H9 (cell line): ENCODE results near the gene TCF4. TPM values are rescaled to one million over a fixed set of nuclear protein-coding genes. Genes with fewer than 3 reads are reported as not detected.

Experiments used
- DNase-seq: peaks from one replicate; pipeline ENCODE4 v3.0.0-alpha.2; 2017
- H2AFZ ChIP-seq: one replicate; pipeline ENCODE4 v1.6.1; 2013; ENCODE audit warnings: mild to moderate bottlenecking, low read length, control low read depth, moderate library complexity
- H2AK5ac ChIP-seq: 2 replicates; pipeline ENCODE4 v1.6.1; 2013; ENCODE audit warnings: low read length, control low read depth, mixed read lengths; ENCODE audit not compliant: insufficient read length
- H2BK120ac ChIP-seq: one replicate; pipeline ENCODE4 v1.6.1; 2013; ENCODE audit warnings: low read depth, mild to moderate bottlenecking, low read length, control low read depth, inconsistent platforms; ENCODE audit not compliant: poor library complexity, severe bottlenecking
- H2BK12ac ChIP-seq: 2 replicates; pipeline ENCODE4 v1.6.1; 2013; ENCODE audit warnings: low read length, control low read depth, mixed read lengths, low read depth; ENCODE audit not compliant: insufficient read length
- H2BK15ac ChIP-seq: 2 replicates; pipeline ENCODE4 v1.6.1; 2013; ENCODE audit warnings: low read depth, low read length, control low read depth
- H2BK20ac ChIP-seq: one replicate; pipeline ENCODE4 v1.6.1; 2013; ENCODE audit warnings: low read depth, mild to moderate bottlenecking, low read length, control low read depth, inconsistent platforms; ENCODE audit not compliant: poor library complexity, severe bottlenecking
- H2BK5ac ChIP-seq: 2 replicates; pipeline ENCODE4 v1.6.1; 2013; ENCODE audit warnings: low read length, control low read depth, mixed read lengths; ENCODE audit not compliant: insufficient read length
- H3K14ac ChIP-seq: 2 replicates; pipeline ENCODE4 v1.6.1; 2013; ENCODE audit warnings: low read length, control low read depth; ENCODE audit not compliant: insufficient read depth
- H3K18ac ChIP-seq: 2 replicates; pipeline ENCODE4 v1.6.1; 2013; ENCODE audit warnings: low read depth, mild to moderate bottlenecking, mixed read lengths, low read length, control low read depth; ENCODE audit not compliant: insufficient read length
- H3K23ac ChIP-seq: 2 replicates; pipeline ENCODE4 v1.6.1; 2013; ENCODE audit warnings: low read length, control low read depth, mixed read lengths, low read depth; ENCODE audit not compliant: insufficient read length
- H3K23me2 ChIP-seq: 2 replicates; pipeline ENCODE4 v1.6.1; 2013; ENCODE audit warnings: low read depth, mild to moderate bottlenecking, mixed read lengths, low read length, control low read depth; ENCODE audit not compliant: insufficient read length, poor library complexity, severe bottlenecking
- H3K27ac ChIP-seq: 2 replicates; pipeline ENCODE4 v1.5.1; 2013; ENCODE audit warnings: low read length, control low read depth, mixed read lengths, low read depth; ENCODE audit not compliant: insufficient read length
- H3K27me3 ChIP-seq: 2 replicates; pipeline ENCODE4 v1.6.1; 2013; ENCODE audit warnings: low read length, control low read depth, inconsistent platforms; ENCODE audit not compliant: insufficient read depth
- H3K4ac ChIP-seq: 2 replicates; pipeline ENCODE4 v1.6.1; 2013; ENCODE audit warnings: low read depth, mild to moderate bottlenecking, control low read depth, inconsistent platforms, low read length, moderate library complexity
- H3K4me1 ChIP-seq: 2 replicates; pipeline ENCODE4 v1.6.1; 2013; ENCODE audit warnings: low read length, control low read depth, inconsistent platforms; ENCODE audit not compliant: insufficient read depth
- H3K4me2 ChIP-seq: 2 replicates; pipeline ENCODE4 v1.6.1; 2013; ENCODE audit warnings: low read length, control low read depth, mixed read lengths; ENCODE audit not compliant: insufficient read length, insufficient read depth
- H3K56ac ChIP-seq: 2 replicates; pipeline ENCODE4 v1.6.1; 2013; ENCODE audit warnings: low read depth, mild to moderate bottlenecking, mixed read lengths, low read length, control low read depth; ENCODE audit not compliant: insufficient read length
- H3K79me1 ChIP-seq: 2 replicates; pipeline ENCODE4 v1.6.1; 2013; ENCODE audit warnings: low read depth, mild to moderate bottlenecking, moderate library complexity, low read length, control low read depth, inconsistent platforms; ENCODE audit not compliant: insufficient read depth, poor library complexity, severe bottlenecking
- H3K79me2 ChIP-seq: 2 replicates; pipeline ENCODE4 v1.6.1; 2013; ENCODE audit warnings: low read length, control low read depth, inconsistent platforms; ENCODE audit not compliant: insufficient read depth
- H3K9ac ChIP-seq: 2 replicates; pipeline ENCODE4 v1.6.1; 2013; ENCODE audit warnings: low read length, control low read depth, mixed read lengths; ENCODE audit not compliant: insufficient read length; ENCODE audit errors: extremely low read depth
- H3K9me3 ChIP-seq: one replicate; pipeline ENCODE4 v1.6.1; 2013; ENCODE audit warnings: low read depth, low read length, inconsistent platforms; ENCODE audit not compliant: control insufficient read depth
- H3T11ph ChIP-seq: one replicate; pipeline ENCODE4 v1.6.1; 2013; ENCODE audit warnings: mild to moderate bottlenecking, low read length, control low read depth, inconsistent platforms
- H4K20me1 ChIP-seq: one replicate; pipeline ENCODE4 v1.6.1; 2013; ENCODE audit not compliant: control insufficient read depth, insufficient read length, insufficient read depth
- H4K5ac ChIP-seq: 2 replicates; pipeline ENCODE4 v1.6.1; 2013; ENCODE audit warnings: low read depth, mild to moderate bottlenecking, mixed read lengths, low read length, control low read depth; ENCODE audit not compliant: insufficient read length
- H4K8ac ChIP-seq: replicated peaks from 2 replicates; pipeline ENCODE4 v1.6.1; 2013; ENCODE audit warnings: low read length, control low read depth, mixed read lengths, low read depth; ENCODE audit not compliant: insufficient read length
- H4K91ac ChIP-seq: 2 replicates; pipeline ENCODE4 v1.6.1; 2013; ENCODE audit warnings: low read depth, mild to moderate bottlenecking, moderate library complexity, mixed read lengths, low read length, control low read depth; ENCODE audit not compliant: insufficient read length
- H3K27ac Mint-ChIP-seq, 3 experiments: 2 replicates in 2 of 3; 3 replicates in 1 of 3; pipeline ENCODE4 v1.8.0; 2020 to 2021; ENCODE audit warnings: mixed read lengths in 3 of 3, mild to moderate bottlenecking in 1 of 3, moderate library complexity in 1 of 3
- H3K27me3 Mint-ChIP-seq: 2 replicates; pipeline ENCODE4 v1.8.0; 2021; ENCODE audit warnings: low read depth, mild to moderate bottlenecking, moderate library complexity, mixed read lengths
- H3K36me3 Mint-ChIP-seq, 3 experiments: 2 replicates in 2 of 3; 3 replicates in 1 of 3; pipeline ENCODE4 v1.8.0; 2020 to 2021; ENCODE audit warnings: low read depth in 3 of 3, mixed read lengths in 3 of 3; ENCODE audit not compliant: insufficient read depth in 1 of 3
- H3K4me1 Mint-ChIP-seq, 2 experiments: 2 replicates each; pipeline ENCODE4 v1.8.0; 2020; ENCODE audit warnings: mixed read lengths in 2 of 2
- H3K4me3 Mint-ChIP-seq, 2 experiments: 2 replicates in 1 of 2; 3 replicates in 1 of 2; pipeline ENCODE4 v1.8.0; 2020 to 2021; ENCODE audit warnings: mild to moderate bottlenecking in 2 of 2, mixed read lengths in 2 of 2, moderate library complexity in 1 of 2
- H3K9me3 Mint-ChIP-seq, 2 experiments: 2 replicates in 1 of 2; 3 replicates in 1 of 2; pipeline ENCODE4 v1.8.0; 2020; ENCODE audit warnings: mild to moderate bottlenecking in 2 of 2, mixed read lengths in 2 of 2, moderate library complexity in 1 of 2
- CTCF ChIP-seq: fragments of 200-600 bp; sonication (generic); conservative IDR thresholded peaks from 3 replicates; pipeline ENCODE4 v1.8.0; 2021; ENCODE audit warnings: antibody characterized with exemption, mild to moderate bottlenecking
- WGBS: extraction: QIAGEN DNeasy Blood & Tissue Kit; methylation state at CpG from one replicate; pipeline ENCODE4 v1.1.7; 2013; ENCODE audit warnings: missing lambda C conversion rate, low lambda C conversion rate, mixed read lengths; ENCODE audit not compliant: insufficient read length; ENCODE audit errors: extremely low coverage; 5-methylcytosine and 5-hydroxymethylcytosine counted together
- total RNA-seq: library from RNA; stranded (reverse); gene quantifications from 2 replicates; pipeline ENCODE4 v1.2.1, GENCODE V29; 2021

Gene TCF4
- total RNA-seq, 1 experiment from 2014 or later = 99.4 TPM

GRCh38 chr18:55485666-55486065, 102.3 kb downstream of the TCF4 start:
- Histone ChIP-seq H2BK15ac (no peak overlapping the region), H3K14ac (no peak overlapping the region), H4K8ac (no peak overlapping the region), H3K4me2 (no peak overlapping the region), H3K4me1 (peaks cover 17% of the 10 kb centered on the region; the same call in 1 of the 2 replicates), H2AK5ac (no peak overlapping the region), H3K23me2 (no peaks in the 10 kb centered on the region), H4K91ac (no peak overlapping the region), H2BK20ac (no peak overlapping the region), H3K9me3 (no peaks in the 10 kb centered on the region), H3K27me3 (no peaks in the 10 kb centered on the region), H4K20me1 (no peaks in the 10 kb centered on the region), H4K5ac (no peak overlapping the region), H2AFZ (no peak overlapping the region), H3K23ac (no peak overlapping the region), H2BK12ac (no peak overlapping the region), H2BK120ac (no peak overlapping the region), H3K79me2 (peaks cover 15% of the 10 kb centered on the region; the same call in 1 of the 2 replicates), H3K4ac (no peak overlapping the region), H3K27ac (no peak overlapping the region), H2BK5ac (no peak overlapping the region), H3K56ac (no peak overlapping the region), H3K9ac (no peak overlapping the region), H3K18ac (no peak overlapping the region), H3T11ph (no peak overlapping the region), H3K79me1 (peaks cover 4% of the 10 kb centered on the region)
- DNase-seq = no peak
- Mint-ChIP-seq H3K27me3 (peaks cover 1% of the 10 kb centered on the region; the same call in 1 of the 2 replicates), H3K4me3 (no peak overlapping the region), H3K36me3 (peaks cover 5 to 11% (median 10%) of the 10 kb centered on the region in 3 experiments; a peak in 5 of 7 replicates), H3K9me3 (no peaks in the 10 kb centered on the region), H3K4me1 (peaks cover 36 to 44% of the 10 kb centered on the region in 2 experiments), H3K27ac (no peak overlapping the region)
- TF ChIP-seq CTCF = no peak
- no CpG with 5 or more reads among the region's 2 CpGs for WGBS
